Measurements from ENCODE around the gene SIAH3.

SIAH3 gene

GRCh38 chr13:45731455-45731854 is 120.1 kb downstream of the SIAH3 start:
- H3K9me3 ChIP-seq (ENCODE audit: control insufficient read depth, insufficient read depth, low read depth, low read length), result no peaks in the 10 kb centered on the region
- no peak overlapping the region for H3K4me3 ChIP-seq (ENCODE audit: low read depth, low read length)
- POLR2A ChIA-PET, result no interaction called here
- TF ChIP-seq ZNF426 (tag by site-specific recombination; IDR thresholded peaks at IDR 0.05), result no peak
- TF ChIP-seq ZNF707 (tag by site-specific recombination; IDR thresholded peaks at IDR 0.05), result no peak
- TF ChIP-seq ZNF292 (tag by site-specific recombination; IDR thresholded peaks at IDR 0.05; ENCODE audit: borderline replicate concordance, low read depth), result no peak
- TF ChIP-seq ZIC2 (tag by site-specific recombination; IDR thresholded peaks at IDR 0.05), result no peak
- TF ChIP-seq EGR2 (tag by site-specific recombination; IDR thresholded peaks at IDR 0.05; ENCODE audit: low read depth), result no peak
- no peak for TF ChIP-seq ZNF747 (tag by site-specific recombination; IDR thresholded peaks at IDR 0.05)
- no peak for TF ChIP-seq ZBTB10 (tag by site-specific recombination; IDR thresholded peaks at IDR 0.05)
- TF ChIP-seq ZNF692 (tag by site-specific recombination; IDR thresholded peaks at IDR 0.05), result no peak
- TF ChIP-seq ZNF133 (tag by site-specific recombination; IDR thresholded peaks at IDR 0.05), result no peak
- TF ChIP-seq HOXC10 (CRISPR knock-in tag; IDR thresholded peaks at IDR 0.05), result no peak
- TF ChIP-seq ZXDB (tag by site-specific recombination; IDR thresholded peaks at IDR 0.05), result no peak
- no peak for TF ChIP-seq ZNF391 (tag by site-specific recombination; IDR thresholded peaks at IDR 0.05; ENCODE audit: borderline replicate concordance, low read depth)
- no peak for TF ChIP-seq ZBTB48 (tag by site-specific recombination; IDR thresholded peaks at IDR 0.05)
- TF ChIP-seq ZNF701 (tag by site-specific recombination; IDR thresholded peaks at IDR 0.05), result no peak
- no peak for TF ChIP-seq FEZF1 (tag by site-specific recombination; IDR thresholded peaks at IDR 0.05)
- no peaks in the 10 kb centered on the region for H3K36me3 ChIP-seq (ENCODE audit: control insufficient read depth in 2 of 2, insufficient read depth in 1 of 2, low read length in 2 of 2)
- H3K27ac ChIP-seq (ENCODE audit: extremely low read depth, low read depth, low read length), result no peak overlapping the region
- no peaks in the 10 kb centered on the region for H3K4me1 ChIP-seq (ENCODE audit: control insufficient read depth, insufficient read depth, low read length)
- CTCF ChIA-PET, result interaction anchor here (1.2 kb wide), 1 partner anchor 11 kb away, joined by 4 read pairs; no protein-coding TSS in a partner anchor

- H3K4me1 ChIP-seq (ENCODE audit: control insufficient read depth, insufficient read depth, low read length), result no peaks in the 10 kb centered on the region
- H3K27ac ChIP-seq (ENCODE audit: extremely low read depth, low read depth, low read length), result no peak overlapping the region
- ChIA-PET CTCF (interaction anchor here (1.0 to 1.2 kb wide), 2 partner anchors 9 to 105 kb away, joined by 3 read pairs; no protein-coding TSS in a partner anchor), POLR2A (no interaction called here)
- no peaks in the 10 kb centered on the region for H3K36me3 ChIP-seq (ENCODE audit: control insufficient read depth in 2 of 2, insufficient read depth in 1 of 2, low read length in 2 of 2)
- TF ChIP-seq ZNF24 (tag by site-specific recombination; IDR thresholded peaks at IDR 0.05), result no peak
- TF ChIP-seq HOXD13 (CRISPR knock-in tag; IDR thresholded peaks at IDR 0.05; ENCODE audit: borderline replicate concordance), result no peak
- TF ChIP-seq ZNF514 (tag by site-specific recombination; IDR thresholded peaks at IDR 0.05), result no peak
- no peak overlapping the region for H3K4me3 ChIP-seq (ENCODE audit: low read depth, low read length)
- H3K9me3 ChIP-seq (ENCODE audit: control insufficient read depth, insufficient read depth, low read depth, low read length), result no peaks in the 10 kb centered on the region
These were observed 122.8 kb downstream of the SIAH3 start for GRCh38 chr13:45728759-45729158.
